ENCODE measurements around the gene XYLT1. TPM values are rescaled to one million over a fixed set of nuclear protein-coding genes. Genes with fewer than 3 reads are reported as not detected.
A peak's percentile ranks its signal among the peaks of the same experiment; 100 is the strongest.

XYLT1 gene
- total and polyA plus RNA-seq, 9 of the 15 experiments (the other 6 are each of a cell fraction or from before 2014, with no cell fraction given): 0.03 to 0.09 (median 0.08) TPM; not detected in 6

GRCh38 chr16:17082095-17082882, 388.5 kb downstream of the XYLT1 start (continued):
- TF ChIP-seq FOXO4 (CRISPR knock-in tag; IDR thresholded peaks at IDR 0.05) (0 out of 2 replicates have a peak, but pooled peaks have one; percentile 35), HIVEP1 (CRISPR knock-in tag; IDR thresholded peaks at IDR 0.05) (no peak), EZH2 (IDR thresholded peaks at IDR 0.05; ENCODE audit: borderline replicate concordance, low read depth, low read length) (no peak), ZNF592 (IDR thresholded peaks at IDR 0.05) (peak; percentile 98), HMGXB4 (CRISPR knock-in tag; IDR thresholded peaks at IDR 0.05) (no peak), CBFA2T3 (IDR thresholded peaks at IDR 0.05) (peak; percentile 49), DMBX1 (CRISPR knock-in tag; IDR thresholded peaks at IDR 0.05; ENCODE audit: borderline replicate concordance) (peak; percentile 97), ZNF707 (CRISPR knock-in tag; conservative IDR thresholded peaks at IDR 0.05) (peak; percentile 35; the same call in 1 of the 2 replicates), KLF6 (CRISPR knock-in tag; IDR thresholded peaks at IDR 0.05; ENCODE audit: borderline replicate concordance) (peak; percentile 91; the same call in 1 of the 2 replicates), IRF9 (tag; IDR thresholded peaks at IDR 0.05) (peak; percentile 96), ZNF740 (CRISPR knock-in tag; IDR thresholded peaks at IDR 0.05) (no peak), ZNF740 (tag; IDR thresholded peaks at IDR 0.05) (peak in 1 of 2 experiments; percentile 96; a peak in 2 of 4 replicates), THAP12 (CRISPR knock-in tag; IDR thresholded peaks at IDR 0.05) (no peak)

Measured in K562 (cell line).